ENCODE measurements around the gene FIBCD1. TPM values are rescaled to one million over a fixed set of nuclear protein-coding genes. Genes with fewer than 3 reads are reported as not detected.

The FIBCD1 gene
- total RNA-seq, 1 experiment from 2014 or later: not detected

- no peak overlapping the region for H3K4me3 ChIP-seq (ENCODE audit: low read length)
- no peaks in the 10 kb centered on the region for H3K27me3 ChIP-seq (ENCODE audit: low read length)
- H3K36me3 ChIP-seq (ENCODE audit: insufficient read depth, low read length): no peaks in the 10 kb centered on the region; the same call in 1 of the 2 replicates
- no peaks in the 10 kb centered on the region for H4K20me1 ChIP-seq (ENCODE audit: insufficient read depth, low read depth, low read length)
- H2AFZ ChIP-seq (ENCODE audit: low read length): no peak overlapping the region
- H3K9me2 ChIP-seq (replicated peaks; ENCODE audit: insufficient read depth, low read length): no peaks in the 10 kb centered on the region
- peaks cover 33% of the 10 kb centered on the region; the same call in 1 of the 2 replicates for H3K9me3 ChIP-seq (ENCODE audit: low read length)
- H3K27ac ChIP-seq (ENCODE audit: low read length): no peak overlapping the region
- H3K9ac ChIP-seq (ENCODE audit: low read length): no peak overlapping the region
- H3K79me2 ChIP-seq (ENCODE audit: low read length): no peaks in the 10 kb centered on the region
- no peaks in the 10 kb centered on the region for H3K4me1 ChIP-seq (ENCODE audit: low read length)
- H3K4me2 ChIP-seq (ENCODE audit: low read depth, low read length, poor library complexity, severe bottlenecking): no peak overlapping the region
- no peak for DNase-seq
These were observed 15.3 kb upstream of the FIBCD1 start for GRCh38 chr9:130954317-130954716.

GRCh38 chr9:130952065-130952762 is 13.2 kb upstream of the FIBCD1 start:
- DNase-seq: no peak
- H3K4me2 ChIP-seq (ENCODE audit: low read depth, low read length, poor library complexity, severe bottlenecking): no peak overlapping the region
- H3K79me2 ChIP-seq (ENCODE audit: low read length): no peaks in the 10 kb centered on the region
- no peaks in the 10 kb centered on the region for H3K27me3 ChIP-seq (ENCODE audit: low read length)
- no peaks in the 10 kb centered on the region; the same call in 1 of the 2 replicates for H3K36me3 ChIP-seq (ENCODE audit: insufficient read depth, low read length)
- H3K9ac ChIP-seq (ENCODE audit: low read length): no peak overlapping the region
- no peaks in the 10 kb centered on the region for H3K4me1 ChIP-seq (ENCODE audit: low read length)
- H3K9me3 ChIP-seq (ENCODE audit: low read length): peaks cover 16% of the 10 kb centered on the region; the same call in 1 of the 2 replicates
- H3K27ac ChIP-seq (ENCODE audit: low read length): no peak overlapping the region
- no peak overlapping the region for H3K4me3 ChIP-seq (ENCODE audit: low read length)
- H3K9me2 ChIP-seq (replicated peaks; ENCODE audit: insufficient read depth, low read length): no peaks in the 10 kb centered on the region
- no peaks in the 10 kb centered on the region for H4K20me1 ChIP-seq (ENCODE audit: insufficient read depth, low read depth, low read length)
- no peak overlapping the region for H2AFZ ChIP-seq (ENCODE audit: low read length)

GRCh38 chr9:130950039-130950311 is 10.9 kb upstream of the FIBCD1 start:
- Histone ChIP-seq H2AFZ (ENCODE audit: low read length) (no peak overlapping the region), H3K4me1 (ENCODE audit: low read length) (no peaks in the 10 kb centered on the region), H3K36me3 (ENCODE audit: insufficient read depth, low read length) (no peaks in the 10 kb centered on the region; the same call in 1 of the 2 replicates), H3K27me3 (ENCODE audit: low read length) (no peaks in the 10 kb centered on the region), H4K20me1 (ENCODE audit: insufficient read depth, low read depth, low read length) (no peaks in the 10 kb centered on the region), H3K9me3 (ENCODE audit: low read length) (no peaks in the 10 kb centered on the region; the same call in 1 of the 2 replicates), H3K9me2 (replicated peaks; ENCODE audit: insufficient read depth, low read length) (no peaks in the 10 kb centered on the region), H3K27ac (ENCODE audit: low read length) (no peak overlapping the region), H3K4me2 (ENCODE audit: low read depth, low read length, poor library complexity, severe bottlenecking) (no peak overlapping the region), H3K9ac (ENCODE audit: low read length) (no peak overlapping the region), H3K4me3 (ENCODE audit: low read length) (no peak overlapping the region), H3K79me2 (ENCODE audit: low read length) (no peaks in the 10 kb centered on the region)
- DNase-seq: no peak

GRCh38 chr9:130949188-130950038 is 10.4 kb upstream of the FIBCD1 start:
- Histone ChIP-seq H3K4me3 (ENCODE audit: low read length) (no peak overlapping the region), H4K20me1 (ENCODE audit: insufficient read depth, low read depth, low read length) (no peaks in the 10 kb centered on the region), H3K27ac (ENCODE audit: low read length) (no peak overlapping the region), H3K9ac (ENCODE audit: low read length) (no peak overlapping the region), H3K4me1 (ENCODE audit: low read length) (no peaks in the 10 kb centered on the region), H2AFZ (ENCODE audit: low read length) (no peak overlapping the region), H3K9me2 (replicated peaks; ENCODE audit: insufficient read depth, low read length) (no peaks in the 10 kb centered on the region), H3K36me3 (ENCODE audit: insufficient read depth, low read length) (no peaks in the 10 kb centered on the region), H3K9me3 (ENCODE audit: low read length) (no peaks in the 10 kb centered on the region), H3K27me3 (ENCODE audit: low read length) (no peaks in the 10 kb centered on the region), H3K79me2 (ENCODE audit: low read length) (no peaks in the 10 kb centered on the region), H3K4me2 (ENCODE audit: low read depth, low read length, poor library complexity, severe bottlenecking) (no peak overlapping the region)
- no peak for DNase-seq

GRCh38 chr9:130948266-130948665 is 9.2 kb upstream of the FIBCD1 start:
- H3K4me1 ChIP-seq (ENCODE audit: low read length): no peaks in the 10 kb centered on the region
- DNase-seq: no peak
- H3K9me3 ChIP-seq (ENCODE audit: low read length): no peaks in the 10 kb centered on the region
- H3K4me2 ChIP-seq (ENCODE audit: low read depth, low read length, poor library complexity, severe bottlenecking): no peak overlapping the region
- H3K27ac ChIP-seq (ENCODE audit: low read length): no peak overlapping the region
- H3K9me2 ChIP-seq (replicated peaks; ENCODE audit: insufficient read depth, low read length): no peaks in the 10 kb centered on the region
- no peak overlapping the region for H3K9ac ChIP-seq (ENCODE audit: low read length)
- H2AFZ ChIP-seq (ENCODE audit: low read length): no peak overlapping the region
- no peaks in the 10 kb centered on the region for H3K36me3 ChIP-seq (ENCODE audit: insufficient read depth, low read length)
- no peaks in the 10 kb centered on the region for H4K20me1 ChIP-seq (ENCODE audit: insufficient read depth, low read depth, low read length)
- no peaks in the 10 kb centered on the region for H3K27me3 ChIP-seq (ENCODE audit: low read length)
- H3K4me3 ChIP-seq (ENCODE audit: low read length): no peak overlapping the region
- no peaks in the 10 kb centered on the region for H3K79me2 ChIP-seq (ENCODE audit: low read length)

GRCh38 chr9:130947618-130948140 is 8.6 kb upstream of the FIBCD1 start:
- Histone ChIP-seq H3K36me3 (ENCODE audit: insufficient read depth, low read length) (no peaks in the 10 kb centered on the region), H3K4me1 (ENCODE audit: low read length) (no peaks in the 10 kb centered on the region), H3K4me2 (ENCODE audit: low read depth, low read length, poor library complexity, severe bottlenecking) (no peak overlapping the region), H3K27ac (ENCODE audit: low read length) (no peak overlapping the region), H3K9me3 (ENCODE audit: low read length) (no peaks in the 10 kb centered on the region), H3K9me2 (replicated peaks; ENCODE audit: insufficient read depth, low read length) (no peaks in the 10 kb centered on the region), H3K27me3 (ENCODE audit: low read length) (no peaks in the 10 kb centered on the region), H2AFZ (ENCODE audit: low read length) (no peak overlapping the region), H3K79me2 (ENCODE audit: low read length) (no peaks in the 10 kb centered on the region), H4K20me1 (ENCODE audit: insufficient read depth, low read depth, low read length) (no peaks in the 10 kb centered on the region), H3K9ac (ENCODE audit: low read length) (no peak overlapping the region), H3K4me3 (ENCODE audit: low read length) (no peak overlapping the region)
- DNase-seq: no peak

GRCh38 chr9:130946766-130947617 is 7.9 kb upstream of the FIBCD1 start:
- Histone ChIP-seq H3K4me3 (ENCODE audit: low read length) (no peak overlapping the region), H2AFZ (ENCODE audit: low read length) (no peak overlapping the region), H4K20me1 (ENCODE audit: insufficient read depth, low read depth, low read length) (no peaks in the 10 kb centered on the region), H3K36me3 (ENCODE audit: insufficient read depth, low read length) (no peaks in the 10 kb centered on the region), H3K4me1 (ENCODE audit: low read length) (no peaks in the 10 kb centered on the region), H3K27ac (ENCODE audit: low read length) (no peak overlapping the region), H3K4me2 (ENCODE audit: low read depth, low read length, poor library complexity, severe bottlenecking) (no peak overlapping the region), H3K9me3 (ENCODE audit: low read length) (no peaks in the 10 kb centered on the region), H3K9ac (ENCODE audit: low read length) (no peak overlapping the region), H3K79me2 (ENCODE audit: low read length) (no peaks in the 10 kb centered on the region), H3K27me3 (ENCODE audit: low read length) (no peaks in the 10 kb centered on the region), H3K9me2 (replicated peaks; ENCODE audit: insufficient read depth, low read length) (no peaks in the 10 kb centered on the region)
- DNase-seq: no peak

GRCh38 chr9:130945173-130945572 is 6.1 kb upstream of the FIBCD1 start:
- H3K4me1 ChIP-seq (ENCODE audit: low read length): no peaks in the 10 kb centered on the region
- DNase-seq: no peak

More at GRCh38 chr9:130945173-130945572, 6.1 kb upstream of the FIBCD1 start:
- H3K4me2 ChIP-seq (ENCODE audit: low read depth, low read length, poor library complexity, severe bottlenecking): no peak overlapping the region
- no peaks in the 10 kb centered on the region for H3K79me2 ChIP-seq (ENCODE audit: low read length)
- H3K4me3 ChIP-seq (ENCODE audit: low read length): no peak overlapping the region
- no peak overlapping the region for H3K9ac ChIP-seq (ENCODE audit: low read length)
- no peaks in the 10 kb centered on the region for H4K20me1 ChIP-seq (ENCODE audit: insufficient read depth, low read depth, low read length)
- H3K9me2 ChIP-seq (replicated peaks; ENCODE audit: insufficient read depth, low read length): no peaks in the 10 kb centered on the region
- H2AFZ ChIP-seq (ENCODE audit: low read length): no peak overlapping the region
- H3K9me3 ChIP-seq (ENCODE audit: low read length): no peaks in the 10 kb centered on the region
- H3K27me3 ChIP-seq (ENCODE audit: low read length): no peaks in the 10 kb centered on the region
- H3K27ac ChIP-seq (ENCODE audit: low read length): no peak overlapping the region
- no peaks in the 10 kb centered on the region for H3K36me3 ChIP-seq (ENCODE audit: insufficient read depth, low read length)

Measured in Karpas-422 (cell line).